H1 (cell line): Measurements from ENCODE around the gene HOXD12. TPM values are rescaled to one million over a fixed set of nuclear protein-coding genes. Genes with fewer than 3 reads are reported as not detected.
A peak's percentile ranks its signal among the peaks of the same experiment; 100 is the strongest.

Experiments used
- CTCF ChIA-PET: fragments of 300-600 bp; sonication (Branson Sonifier 250); formaldehyde crosslinking; loops from one replicate; lab custom pipeline; 2021; ENCODE audit not compliant: partially characterized antibody; lab: Charles Lee
- POLR2A ChIA-PET: fragments of 300-600 bp; sonication (Branson Sonifier 250); formaldehyde crosslinking; loops from one replicate; lab custom pipeline; 2021; ENCODE audit warnings: inconsistent platforms; ENCODE audit not compliant: partially characterized antibody; lab: Charles Lee
- DNase-seq, 2 experiments: peaks; one replicate each; pipeline versions ENCODE4 v3.0.0 to v3.0.0-alpha.2; 2010 to 2022; ENCODE audit warnings: low spot score in 2 of 2, low read depth in 1 of 2, mixed read lengths in 1 of 2
- FAIRE-seq: peaks from 2 replicates; lab custom pipeline; 2011; peaks lifted over from hg19 to GRCh38; lab: Jason Lieb, UNC
- H2AFZ ChIP-seq: 2 replicates; pipeline ENCODE4 v1.8.1; 2012; ENCODE audit warnings: low read length, inconsistent platforms
- H2AK5ac ChIP-seq: 2 replicates; pipeline ENCODE4 v1.6.1; 2013; ENCODE audit warnings: low read depth, low read length
- H2BK120ac ChIP-seq: replicated peaks from 2 replicates; pipeline ENCODE3; 2013; ENCODE audit warnings: low read depth, low read length, inconsistent platforms
- H2BK12ac ChIP-seq: 2 replicates; pipeline ENCODE4 v1.6.1; 2013; ENCODE audit warnings: low read depth, low read length
- H2BK15ac ChIP-seq: 2 replicates; pipeline ENCODE4 v1.6.1; 2013; ENCODE audit warnings: low read length
- H2BK20ac ChIP-seq: 2 replicates; pipeline ENCODE4 v1.6.1; 2013; ENCODE audit warnings: low read length
- H2BK5ac ChIP-seq: 2 replicates; pipeline ENCODE4 v1.6.1; 2013; ENCODE audit warnings: low read depth, low read length
- H3K14ac ChIP-seq: 2 replicates; pipeline ENCODE4 v1.6.1; 2013; ENCODE audit warnings: inconsistent platforms; ENCODE audit not compliant: insufficient read length
- H3K18ac ChIP-seq: 2 replicates; pipeline ENCODE4 v1.6.1; 2013; ENCODE audit warnings: low read length; ENCODE audit errors: extremely low read depth
- H3K23ac ChIP-seq: 2 replicates; pipeline ENCODE4 v1.6.1; 2013; ENCODE audit warnings: inconsistent platforms; ENCODE audit not compliant: insufficient read length
- H3K23me2 ChIP-seq: 2 replicates; pipeline ENCODE4 v1.6.1; 2013; ENCODE audit warnings: low read depth, low read length
- H3K27ac ChIP-seq: 2 replicates; pipeline ENCODE4 v1.6.1; 2011; ENCODE audit warnings: low read depth, low read length, inconsistent platforms
- H3K27me3 ChIP-seq, 4 experiments: replicated peaks in 1 of 4; 1 replicate in 1 of 4; 2 replicates in 3 of 4; pipeline versions ENCODE4 v1.6.1 to v1.8.1; 2011 to 2013; ENCODE audit warnings: low read length in 3 of 4, mild to moderate bottlenecking in 3 of 4, inconsistent platforms in 2 of 4, mixed read lengths in 2 of 4, moderate library complexity in 1 of 4; ENCODE audit not compliant: control insufficient read depth in 3 of 4, insufficient read depth in 3 of 4; ENCODE audit errors: extremely low read depth in 1 of 4
- H3K36me3 ChIP-seq, 4 experiments: 2 replicates each; pipeline versions ENCODE4 v1.6.1 to v1.8.1; 2011 to 2013; ENCODE audit warnings: mild to moderate bottlenecking in 4 of 4, low read length in 3 of 4, moderate library complexity in 2 of 4, control low read depth in 1 of 4, inconsistent platforms in 1 of 4; ENCODE audit not compliant: insufficient read depth in 4 of 4, control insufficient read depth in 2 of 4
- H3K4ac ChIP-seq: replicated peaks from 2 replicates; pipeline ENCODE3; 2013; ENCODE audit warnings: low read length, low read depth, mixed read lengths, inconsistent platforms; ENCODE audit not compliant: insufficient read length
- H3K4me1 ChIP-seq, 4 experiments: replicated peaks in 1 of 4; 1 replicate in 1 of 4; 2 replicates in 3 of 4; pipeline versions ENCODE4 v1.6.1 to v1.8.1; 2011 to 2013; ENCODE audit warnings: low read length in 3 of 4, inconsistent platforms in 2 of 4, mixed read lengths in 1 of 4; ENCODE audit not compliant: insufficient read depth in 4 of 4, control insufficient read depth in 3 of 4
- H3K4me2 ChIP-seq, 2 experiments: 2 replicates each; pipeline versions ENCODE4 v1.6.1 to v1.8.1; 2011 to 2013; ENCODE audit warnings: low read depth in 2 of 2, low read length in 2 of 2, control low read depth in 1 of 2, inconsistent platforms in 1 of 2, mild to moderate bottlenecking in 1 of 2; ENCODE audit not compliant: insufficient read depth in 1 of 2
- H3K4me3 ChIP-seq, 4 experiments: fragments of 200-600, 300-600 bp in 1 of 4; sonication (generic), shearing (Covaris generic), sonication (Bioruptor Twin) in 1 of 4; 2 replicates each; pipeline versions ENCODE4 v1.5.1 to v1.8.1; 2011 to 2016; ENCODE audit warnings: low read length in 4 of 4, low read depth in 3 of 4, control low read depth in 2 of 4, inconsistent platforms in 2 of 4, mild to moderate bottlenecking in 2 of 4, mixed read lengths in 1 of 4, moderate library complexity in 1 of 4; ENCODE audit not compliant: insufficient read depth in 2 of 4; ENCODE audit errors: extremely low read depth in 1 of 4
- H3K56ac ChIP-seq: replicated peaks from 2 replicates; pipeline ENCODE3; 2013; ENCODE audit warnings: low read depth, mild to moderate bottlenecking, mixed read lengths, low read length, inconsistent platforms; ENCODE audit not compliant: insufficient read length
- H3K79me1 ChIP-seq: 2 replicates; pipeline ENCODE4 v1.6.1; 2013; ENCODE audit warnings: low read depth, low read length, control low read depth
- H3K79me2 ChIP-seq, 2 experiments: 2 replicates each; pipeline versions ENCODE4 v1.6.1 to v1.8.1; 2012 to 2013; ENCODE audit warnings: low read length in 2 of 2, mild to moderate bottlenecking in 2 of 2, inconsistent platforms in 1 of 2; ENCODE audit not compliant: insufficient read depth in 2 of 2, control insufficient read depth in 1 of 2
- H3K9ac ChIP-seq, 4 experiments: replicated peaks in 1 of 4; 1 replicate in 1 of 4; 2 replicates in 3 of 4; pipeline versions ENCODE4 v1.6.1 to v1.8.1; 2011 to 2013; ENCODE audit warnings: low read depth in 3 of 4, low read length in 3 of 4, control low read depth in 2 of 4, mild to moderate bottlenecking in 2 of 4, moderate library complexity in 2 of 4, inconsistent platforms in 1 of 4; ENCODE audit errors: extremely low read depth in 1 of 4
- H3K9me3 ChIP-seq, 2 experiments: 2 replicates each; pipeline versions ENCODE4 v1.6.1 to v1.8.1; 2012 to 2013; ENCODE audit warnings: mild to moderate bottlenecking in 2 of 2, moderate library complexity in 2 of 2, control low read depth in 1 of 2, inconsistent platforms in 1 of 2, low read depth in 1 of 2, low read length in 1 of 2, mixed read lengths in 1 of 2; ENCODE audit not compliant: insufficient read depth in 2 of 2
- H4K20me1 ChIP-seq, 2 experiments: replicated peaks in 1 of 2; 2 replicates each; pipeline versions ENCODE3 to v1.8.1; 2011 to 2013; ENCODE audit warnings: inconsistent platforms in 2 of 2, low read length in 2 of 2, mild to moderate bottlenecking in 1 of 2; ENCODE audit not compliant: insufficient read depth in 2 of 2, control insufficient read depth in 1 of 2
- H4K5ac ChIP-seq: 2 replicates; pipeline ENCODE4 v1.6.1; 2013; ENCODE audit warnings: low read length, low read depth, mixed read lengths, inconsistent platforms; ENCODE audit not compliant: insufficient read length
- H4K8ac ChIP-seq: 2 replicates; pipeline ENCODE4 v1.8.0; 2013; ENCODE audit warnings: mild to moderate bottlenecking, moderate library complexity, low read length, inconsistent platforms; ENCODE audit not compliant: insufficient read depth; ENCODE audit errors: extremely low read depth
- H4K91ac ChIP-seq: replicated peaks from 2 replicates; pipeline ENCODE3; 2013; ENCODE audit warnings: low read length, mixed read lengths, inconsistent platforms; ENCODE audit not compliant: insufficient read length
- CBX8 ChIP-seq: fragments of 300-800, 300-1000 bp; sonication (generic); IDR thresholded peaks from 2 replicates; pipeline ENCODE4 v1.7.1; 2016; ENCODE audit warnings: low read depth, low read length, borderline replicate concordance
- CREB1 ChIP-seq: IDR thresholded peaks from 2 replicates; pipeline ENCODE4 v1.6.1; 2012; ENCODE audit warnings: inconsistent platforms
- CTBP2 ChIP-seq: IDR thresholded peaks from 2 replicates; pipeline ENCODE4 v1.7.0; 2011; ENCODE audit warnings: borderline replicate concordance, mild to moderate bottlenecking, moderate library complexity, mixed read lengths, low read length; ENCODE audit not compliant: insufficient read depth, insufficient read length
- EZH2 ChIP-seq: fragments of 200-600 bp; sonication (generic); IDR thresholded peaks from 2 replicates; pipeline ENCODE4 v1.7.1; 2012; ENCODE audit warnings: low read depth, mild to moderate bottlenecking, moderate library complexity, low read length, inconsistent platforms; ENCODE audit not compliant: severe bottlenecking
- RNF2 ChIP-seq: fragments of 200-900, 300-1000 bp; sonication (generic); IDR thresholded peaks from 2 replicates; pipeline ENCODE4 v1.7.1; 2016; ENCODE audit warnings: borderline replicate concordance, low read depth, mild to moderate bottlenecking, antibody characterized with exemption, low read length; ENCODE audit not compliant: poor library complexity, severe bottlenecking; ENCODE audit errors: missing control alignments
- SUZ12 ChIP-seq: fragments of 200-600 bp; sonication (generic); IDR thresholded peaks from 2 replicates; pipeline ENCODE4 v1.6.1; 2012; ENCODE audit warnings: mild to moderate bottlenecking, inconsistent platforms, low read length, moderate library complexity, mixed read lengths
- TEAD4 ChIP-seq: IDR thresholded peaks from 2 replicates; pipeline ENCODE4 v1.6.1; 2012; ENCODE audit warnings: low read depth, low read length, inconsistent platforms, mixed read lengths
- WGBS, 2 experiments: shearing (Covaris generic) in 1 of 2; methylation state at CpG; one replicate each; pipeline versions ENCODE4 v1.1.6 to v1.1.7; 2013 to 2015; ENCODE audit warnings: low lambda C conversion rate in 2 of 2, mixed read lengths in 2 of 2, inconsistent platforms in 1 of 2, low coverage in 1 of 2, missing lambda C conversion rate in 1 of 2; ENCODE audit not compliant: insufficient replicate concordance in 2 of 2, insufficient coverage in 1 of 2, insufficient read length in 1 of 2; ENCODE audit errors: extremely low coverage in 1 of 2, missing lambda C conversion rate in 1 of 2; 5-methylcytosine and 5-hydroxymethylcytosine counted together
- polyA plus RNA-seq, 7 experiments: library from polyadenylated mRNA; depleted of rRNA in 3 of 7; stranded (reverse) in 5 of 7; unstranded in 2 of 7; fragments of >200 nt in 5 of 7; fragments of 200-250 nt in 2 of 7; gene quantifications; 1 replicate in 5 of 7; 2 replicates in 1 of 7; 4 replicates in 1 of 7; pipeline versions ENCODE4 v1.2.1 to v1.2.3, GENCODE V29; 2011 to 2013; ENCODE audit warnings: missing spikeins in 2 of 7, mixed read lengths in 2 of 7
- total RNA-seq: library from RNA; stranded (reverse); fragmentation: NEBNext Ultra II Directional; extraction: Animal tissue kit (Norgen Biotek cat#: 25700); gene quantifications from 2 replicates; pipeline ENCODE4 v1.2.1, GENCODE V29; 2021
- TF ChIP-seq, protein P1 (sequence below): IDR thresholded peaks from 2 replicates; pipeline ENCODE4 v1.6.1; 2012; ENCODE audit warnings: low read length, inconsistent platforms

Gene HOXD12
- total and polyA plus RNA-seq, 2 of the 8 experiments (the other 6 are each of a cell fraction or from before 2014, with no cell fraction given), result not detected

DNA sequence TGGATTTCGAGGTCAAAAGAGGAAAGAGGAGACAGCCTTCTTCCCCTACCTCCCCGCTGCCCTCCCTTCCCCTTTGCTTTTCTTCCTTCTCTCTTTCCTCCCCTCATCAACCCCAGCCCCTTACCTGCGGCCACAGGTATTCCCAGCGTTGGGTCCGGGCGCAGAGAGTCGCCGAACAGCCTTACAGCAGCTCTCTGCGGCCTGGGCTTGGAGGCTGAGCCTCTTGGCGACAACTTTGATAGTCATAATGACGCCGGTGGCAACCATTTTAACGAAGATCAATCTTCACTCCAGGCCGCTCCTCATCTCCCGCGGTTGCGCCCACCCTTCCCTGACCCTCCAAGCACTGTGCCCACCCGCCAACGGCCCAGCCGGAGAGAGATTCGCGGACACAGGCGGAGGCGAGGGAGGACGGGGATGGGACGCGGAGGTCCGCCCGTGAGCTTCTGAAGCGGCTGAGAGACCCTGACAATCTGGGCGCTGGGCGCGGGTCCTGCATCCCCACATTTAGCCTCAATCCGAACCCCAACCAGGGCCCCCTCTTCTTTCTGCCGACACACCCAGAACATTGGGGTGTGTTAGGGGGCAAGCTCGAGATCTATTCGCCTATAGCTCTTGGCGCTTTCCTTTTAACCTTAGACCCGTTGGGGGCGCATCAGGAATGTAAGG lies 14.3 kb upstream of the HOXD12 start:
- H3K79me2 ChIP-seq, result no peaks in the 10 kb centered on the region
- peak overlapping the region in 2 of 4 experiments; percentile 2 to 52; a peak in 2 of 8 replicates for H3K4me3 ChIP-seq
- no peak overlapping the region for H4K8ac ChIP-seq

More for the DNA sequence above, 14.3 kb upstream of the HOXD12 start:
- Histone ChIP-seq H3K23ac (no peak overlapping the region), H3K56ac (no peak overlapping the region), H4K5ac (no peak overlapping the region), H2BK120ac (no peak overlapping the region), H4K20me1 (peaks cover 15 to 34% of the 10 kb centered on the region in 2 experiments), H2BK12ac (no peak overlapping the region), H3K9ac (no peak overlapping the region), H3K14ac (no peak overlapping the region), H2BK5ac (no peak overlapping the region), H3K4ac (no peak overlapping the region), H3K23me2 (peaks cover 2% of the 10 kb centered on the region; the same call in 1 of the 2 replicates), H3K27ac (no peak overlapping the region), H2BK15ac (no peak overlapping the region), H3K4me2 (peak overlapping the region; percentile 4 to 57; a peak in 3 of 4 replicates), H3K27me3 (peaks cover 98 to 100% (median 100%) of the 10 kb centered on the region in 4 experiments), H3K4me1 (peaks cover 0 to 25% (median 9%) of the 10 kb centered on the region in 4 experiments; a peak in 5 of 7 replicates), H2AK5ac (no peak overlapping the region), H4K91ac (no peak overlapping the region), H3K79me1 (no peaks in the 10 kb centered on the region), H2BK20ac (no peak overlapping the region), H3K18ac (no peak overlapping the region), H3K36me3 (peaks cover 0 to 2% (median 0%) of the 10 kb centered on the region in 4 experiments; a peak in 1 of 8 replicates), H3K9me3 (no peaks in the 10 kb centered on the region; a peak in 1 of 4 replicates), H2AFZ (no peak overlapping the region)
- WGBS, 2 experiments, result 5% methylated on average over 33 of the region's 40 CpGs; no CpG with 5 or more reads in 1 of the 2 experiments
- ChIA-PET POLR2A (interaction anchor here (1.7 kb wide), 1 partner anchor 11 kb away, joined by 8 read pairs; no protein-coding TSS in a partner anchor), CTCF (interaction anchor here (0.6 to 7.8 kb wide), 26 partner anchors 11 to 832 kb away, joined by 3 to 130 read pairs (median 3); partner anchors contain the start of gene HOXD12)
- FAIRE-seq (no peak), DNase-seq (peak in 1 of 2 experiments; percentile 64)
- TF ChIP-seq, protein P1, sequence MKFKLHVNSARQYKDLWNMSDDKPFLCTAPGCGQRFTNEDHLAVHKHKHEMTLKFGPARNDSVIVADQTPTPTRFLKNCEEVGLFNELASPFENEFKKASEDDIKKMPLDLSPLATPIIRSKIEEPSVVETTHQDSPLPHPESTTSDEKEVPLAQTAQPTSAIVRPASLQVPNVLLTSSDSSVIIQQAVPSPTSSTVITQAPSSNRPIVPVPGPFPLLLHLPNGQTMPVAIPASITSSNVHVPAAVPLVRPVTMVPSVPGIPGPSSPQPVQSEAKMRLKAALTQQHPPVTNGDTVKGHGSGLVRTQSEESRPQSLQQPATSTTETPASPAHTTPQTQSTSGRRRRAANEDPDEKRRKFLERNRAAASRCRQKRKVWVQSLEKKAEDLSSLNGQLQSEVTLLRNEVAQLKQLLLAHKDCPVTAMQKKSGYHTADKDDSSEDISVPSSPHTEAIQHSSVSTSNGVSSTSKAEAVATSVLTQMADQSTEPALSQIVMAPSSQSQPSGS, result no peak
- 0 out of 2 replicates have a peak, but pooled peaks have one; percentile 24 for TF ChIP-seq CREB1
- peak; percentile 27 for TF ChIP-seq CTBP2
- TF ChIP-seq EZH2, result peak; percentile 98
- no peak for TF ChIP-seq TEAD4
- TF ChIP-seq RNF2, result peak; percentile 98
- TF ChIP-seq SUZ12, result peak; percentile 94
- TF ChIP-seq CBX8, result 0 out of 2 replicates have a peak, but pooled peaks have one; percentile 82
